Measurements from ENCODE around the gene GRM6.

GRCh38 chr5:178965465-178966055 lies 29.6 kb downstream of the GRM6 start:
- TF ChIP-seq CTCF (IDR thresholded peaks at IDR 0.05; ENCODE audit: low read length) (no peak), EZH2 (IDR thresholded peaks at IDR 0.05; ENCODE audit: borderline replicate concordance, low read length) (no peak)

Data from OCI-LY1 (cell line).